Measurements from ENCODE around the gene IRAK4.

Gene IRAK4

GRCh38 chr12:43789941-43790340 is 31.2 kb downstream of the IRAK4 start:
- peak; percentile 19 to 50 for DNase-seq (ENCODE audit: low read depth in 2 of 2)
- no peak overlapping the region for H3K4me3 ChIP-seq (replicated peaks in 1 of 2; ENCODE audit: low read depth in 2 of 2, low read length in 2 of 2)
- no peak for TF ChIP-seq CTCF (IDR thresholded peaks at IDR 0.05; ENCODE audit: low read depth, low read length)

- no peak for DNase-seq (ENCODE audit: low read depth in 2 of 2)
- no peak overlapping the region for H3K4me3 ChIP-seq (replicated peaks in 1 of 2; ENCODE audit: low read depth in 2 of 2, low read length in 2 of 2)
Measured at GRCh38 chr12:43795716-43796280, 37.0 kb downstream of the IRAK4 start.

GRCh38 chr12:43797561-43798217 is 38.9 kb downstream of the IRAK4 start:
- TF ChIP-seq CTCF (IDR thresholded peaks at IDR 0.05; ENCODE audit: low read depth, low read length), result no peak
- peak in 1 of 2 donors; percentile 51 for DNase-seq (ENCODE audit: low read depth in 2 of 2)
- no peak overlapping the region for H3K4me3 ChIP-seq (replicated peaks in 1 of 2; ENCODE audit: low read depth in 2 of 2, low read length in 2 of 2)

More at GRCh38 chr12:43795716-43796280, 37.0 kb downstream of the IRAK4 start:
- TF ChIP-seq CTCF (IDR thresholded peaks at IDR 0.05; ENCODE audit: low read depth, low read length), result no peak

GRCh38 chr12:43805149-43805859 is 46.6 kb downstream of the IRAK4 start:
- TF ChIP-seq CTCF (IDR thresholded peaks at IDR 0.05; ENCODE audit: low read depth, low read length), result no peak
- peak overlapping the region; percentile 88 to 93 for H3K4me3 ChIP-seq (replicated peaks in 1 of 2; ENCODE audit: low read depth in 2 of 2, low read length in 2 of 2)
- DNase-seq (ENCODE audit: low read depth in 2 of 2), result no peak

- H3K4me3 ChIP-seq (replicated peaks in 1 of 2; ENCODE audit: low read depth in 2 of 2, low read length in 2 of 2), result peak within 1 kb of the TSS; percentile 88 to 93
- peak; percentile 77 to 85 for DNase-seq (ENCODE audit: low read depth in 2 of 2)
- peak; percentile 42 for TF ChIP-seq CTCF (IDR thresholded peaks at IDR 0.05; ENCODE audit: low read depth, low read length)
Measured at GRCh38 chr12:43805860-43806736, 47.3 kb downstream of the IRAK4 start, which contains the start of gene TWF1. TWF1 (minus strand) TSS chr12:43806317; CDS start chr12:43806245, 72 bp downstream.

GRCh38 chr12:43806737-43807072 is 48.0 kb downstream of the IRAK4 start:
- TF ChIP-seq CTCF (IDR thresholded peaks at IDR 0.05; ENCODE audit: low read depth, low read length), result no peak
- DNase-seq (ENCODE audit: low read depth in 2 of 2), result peak in 1 of 2 donors; percentile 5

More at GRCh38 chr12:43806737-43807072, 48.0 kb downstream of the IRAK4 start:
- peak overlapping the region; percentile 75 to 88 for H3K4me3 ChIP-seq (replicated peaks in 1 of 2; ENCODE audit: low read depth in 2 of 2, low read length in 2 of 2)
